Measurements from ENCODE around the gene RHEB. TPM values are rescaled to one million over a fixed set of nuclear protein-coding genes. Genes with fewer than 3 reads are reported as not detected.

Gene RHEB
- total RNA-seq, 4 donors from 2014 or later: 34.7 to 46.9 (median 41.5) TPM

GRCh38 chr7:151501676-151502075, 18.0 kb downstream of the RHEB start:
- TF ChIP-seq CTCF (IDR thresholded peaks at IDR 0.05): no peak
- TF ChIP-seq POLR2A (IDR thresholded peaks at IDR 0.05): no peak
- no peak overlapping the region for H3K4me3 ChIP-seq
- peaks cover 0 to 6% (median 0%) of the 10 kb centered on the region in 4 donors for H3K4me1 ChIP-seq
- no peaks in the 10 kb centered on the region for H3K27me3 ChIP-seq
- no peaks in the 10 kb centered on the region for H3K36me3 ChIP-seq
- no peak overlapping the region for H3K27ac ChIP-seq
- no peaks in the 10 kb centered on the region for H3K9me3 ChIP-seq
- DNase-seq: no peak

GRCh38 chr7:151498495-151498894, 21.2 kb downstream of the RHEB start:
- no peaks in the 10 kb centered on the region for H3K9me3 ChIP-seq
- DNase-seq: no peak
- peaks cover 0 to 17% (median 5%) of the 10 kb centered on the region in 4 donors for H3K4me1 ChIP-seq
- no peak overlapping the region for H3K27ac ChIP-seq
- no peaks in the 10 kb centered on the region for H3K36me3 ChIP-seq
- TF ChIP-seq POLR2A (IDR thresholded peaks at IDR 0.05) (no peak), CTCF (IDR thresholded peaks at IDR 0.05) (no peak)
- no peak overlapping the region for H3K4me3 ChIP-seq
- no peaks in the 10 kb centered on the region for H3K27me3 ChIP-seq

- DNase-seq: no peak
- H3K9me3 ChIP-seq: no peaks in the 10 kb centered on the region
- no peak overlapping the region for H3K27ac ChIP-seq
- no peak overlapping the region for H3K4me3 ChIP-seq
- H3K4me1 ChIP-seq: peaks cover 0 to 17% (median 5%) of the 10 kb centered on the region in 4 donors
- no peaks in the 10 kb centered on the region for H3K36me3 ChIP-seq
- H3K27me3 ChIP-seq: no peaks in the 10 kb centered on the region
- TF ChIP-seq POLR2A (IDR thresholded peaks at IDR 0.05): no peak
- no peak for TF ChIP-seq CTCF (IDR thresholded peaks at IDR 0.05)
Observed at GRCh38 chr7:151497306-151497871, 22.3 kb downstream of the RHEB start.

- Histone ChIP-seq H3K27ac (no peak overlapping the region), H3K4me1 (peaks cover 0 to 17% (median 5%) of the 10 kb centered on the region in 4 donors), H3K36me3 (peaks cover 0 to 2% (median 0%) of the 10 kb centered on the region in 3 donors), H3K27me3 (no peaks in the 10 kb centered on the region), H3K9me3 (no peaks in the 10 kb centered on the region), H3K4me3 (no peak overlapping the region)
- TF ChIP-seq POLR2A (IDR thresholded peaks at IDR 0.05) (no peak), CTCF (IDR thresholded peaks at IDR 0.05) (no peak)
- no peak for DNase-seq
Observed at GRCh38 chr7:151495360-151495759, 24.3 kb downstream of the RHEB start.

GRCh38 chr7:151494298-151495284, 25.1 kb downstream of the RHEB start:
- Histone ChIP-seq H3K9me3 (no peaks in the 10 kb centered on the region), H3K4me3 (no peak overlapping the region), H3K36me3 (peaks cover 0 to 10% (median 0%) of the 10 kb centered on the region in 3 donors), H3K27ac (no peak overlapping the region), H3K27me3 (no peaks in the 10 kb centered on the region), H3K4me1 (peaks cover 0 to 17% (median 5%) of the 10 kb centered on the region in 4 donors)
- no peak for DNase-seq
- TF ChIP-seq CTCF (IDR thresholded peaks at IDR 0.05): no peak
- no peak for TF ChIP-seq POLR2A (IDR thresholded peaks at IDR 0.05)

Data from Peyer's patch (tissue), 4 donors.